Erythroblast (primary cell): ENCODE results near the gene ACP2.

Experiments used
- GATA1 ChIP-seq: IDR thresholded peaks from 2 replicates; pipeline ENCODE4 v1.6.1; 2011; ENCODE audit warnings: low read depth, mild to moderate bottlenecking, control low read depth, low read length, moderate library complexity
- POLR2A ChIP-seq: IDR thresholded peaks from 2 replicates; pipeline ENCODE4 v1.6.1; 2011; ENCODE audit warnings: mild to moderate bottlenecking, low read length

DNA sequence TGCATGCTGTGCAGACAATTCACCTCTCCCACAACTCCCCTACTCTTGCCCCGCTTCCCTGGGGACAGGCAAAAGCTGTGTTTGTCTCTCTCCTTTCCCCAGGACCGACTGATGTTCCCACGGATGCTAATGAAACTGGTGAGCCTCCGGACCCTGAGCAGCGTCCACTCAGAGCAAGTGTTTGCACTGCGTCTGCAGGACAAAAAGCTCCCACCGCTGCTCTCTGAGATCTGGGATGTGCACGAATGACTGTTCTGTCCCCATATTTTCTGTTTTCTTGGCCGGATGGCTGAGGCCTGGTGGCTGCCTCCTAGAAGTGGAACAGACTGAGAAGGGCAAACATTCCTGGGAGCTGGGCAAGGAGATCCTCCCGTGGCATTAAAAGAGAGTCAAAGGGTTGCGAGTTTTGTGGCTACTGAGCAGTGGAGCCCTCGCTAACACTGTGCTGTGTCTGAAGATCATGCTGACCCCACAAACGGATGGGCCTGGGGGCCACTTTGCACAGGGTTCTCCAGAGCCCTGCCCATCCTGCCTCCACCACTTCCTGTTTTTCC, 19.9 kb upstream of the ACP2 start:
- TF ChIP-seq POLR2A (no peak), GATA1 (no peak)
